Smooth muscle cell (in vitro differentiated cells): ENCODE data around the gene L1CAM. TPM values are rescaled to one million over a fixed set of nuclear protein-coding genes. Genes with fewer than 3 reads are reported as not detected.

ENCODE experiments used
- DNase-seq: peaks from one replicate; lab custom pipeline; 2025; ENCODE audit not compliant: unreplicated experiment; lab: John Stamatoyannopoulos, UW
- H2AFZ ChIP-seq: fragments of 200-600 bp; sonication (generic); 2 replicates; pipeline ENCODE4 v1.6.0; 2016; ENCODE audit warnings: antibody characterized with exemption, low read depth, mild to moderate bottlenecking
- H3F3A ChIP-seq: fragments of 200-600 bp; sonication (generic); 2 replicates; pipeline ENCODE4 v1.6.0; 2017; ENCODE audit warnings: antibody characterized with exemption, low read depth
- H3K27ac ChIP-seq: fragments of 200-600 bp; sonication (generic); 2 replicates; pipeline ENCODE4 v1.5.1; 2016; ENCODE audit warnings: low read depth, mild to moderate bottlenecking
- H3K27me3 ChIP-seq: fragments of 200-600 bp; sonication (generic); 2 replicates; pipeline ENCODE4 v1.6.1; 2016; ENCODE audit warnings: low read depth, mild to moderate bottlenecking
- H3K36me3 ChIP-seq: fragments of 200-600 bp; sonication (generic); 2 replicates; pipeline ENCODE4 v1.5.1; 2016; ENCODE audit warnings: low read depth
- H3K4me1 ChIP-seq: fragments of 200-600 bp; sonication (generic); 2 replicates; pipeline ENCODE4 v1.5.1; 2016; ENCODE audit warnings: low read depth
- H3K4me2 ChIP-seq: fragments of 200-600 bp; sonication (generic); 2 replicates; pipeline ENCODE4 v1.6.0; 2016; ENCODE audit warnings: mild to moderate bottlenecking
- H3K4me3 ChIP-seq: fragments of 200-600 bp; sonication (generic); 2 replicates; pipeline ENCODE4 v1.5.1; 2016; ENCODE audit warnings: mild to moderate bottlenecking
- H3K79me2 ChIP-seq: fragments of 200-600 bp; sonication (generic); 2 replicates; pipeline ENCODE4 v1.6.0; 2016; ENCODE audit warnings: low read depth, mild to moderate bottlenecking
- H3K9ac ChIP-seq: fragments of 200-600 bp; sonication (generic); 2 replicates; pipeline ENCODE4 v1.6.0; 2016; ENCODE audit warnings: low read depth
- H3K9me3 ChIP-seq: fragments of 200-600 bp; sonication (generic); replicated peaks from 2 replicates; pipeline ENCODE4 v1.5.1; 2016; ENCODE audit warnings: low read depth
- H4K20me1 ChIP-seq: fragments of 200-600 bp; sonication (generic); 2 replicates; pipeline ENCODE4 v1.6.0; 2016; ENCODE audit warnings: low read depth
- CTCF ChIP-seq: fragments of 200-600 bp; sonication (generic); IDR thresholded peaks from 2 replicates; pipeline ENCODE4 v1.5.1; 2017; ENCODE audit warnings: borderline replicate concordance, mild to moderate bottlenecking, antibody characterized with exemption; ENCODE audit not compliant: insufficient read depth, poor library complexity, severe bottlenecking
- WGBS: methylation state at CpG from one replicate; pipeline ENCODE4 v1.1.7; 2016; ENCODE audit warnings: low lambda C conversion rate; 5-methylcytosine and 5-hydroxymethylcytosine counted together
- polyA plus RNA-seq: library from polyadenylated mRNA; unstranded; fragments of >200 nt; fragmentation: Nextera tagmentation; extraction: Ambion mirVana; gene quantifications from 2 replicates; pipeline ENCODE4 v1.2.1, GENCODE V29; 2016
- total RNA-seq: library from RNA; depleted of rRNA; stranded (reverse); fragments of >200 nt; gene quantifications from 2 replicates; pipeline ENCODE4 v1.2.3, GENCODE V29; 2014

L1CAM gene
- 27.2 and 38.6 TPM in 2 replicates for total RNA-seq
- 61.1 and 68.7 TPM in 2 replicates for polyA plus RNA-seq

- Histone ChIP-seq H2AFZ (no peak within 1 kb of the TSS), H3K27me3 (no peaks in the 10 kb centered on the region), H3K4me2 (peak within 1 kb of the TSS; percentile 80), H3F3A (no peaks in the 10 kb centered on the region), H3K9me3 (no peaks in the 10 kb centered on the region), H4K20me1 (no peaks in the 10 kb centered on the region), H3K79me2 (no peaks in the 10 kb centered on the region), H3K4me1 (peaks cover 15% of the 10 kb centered on the region), H3K36me3 (no peaks in the 10 kb centered on the region), H3K9ac (no peak within 1 kb of the TSS), H3K4me3 (peak within 1 kb of the TSS; percentile 35), H3K27ac (no peak within 1 kb of the TSS)
- 42% methylated on average over 34 of the region's 94 CpGs for WGBS
- TF ChIP-seq CTCF: no peak
- no peak for DNase-seq
Measured at GRCh38 chrX:153885968-153886903, at the start of gene L1CAM. Gene L1CAM, minus strand, starts transcription at chrX:153886173. Its CDS starts 10,337 bp downstream, at chrX:153875836.

- no peak for DNase-seq
- H2AFZ ChIP-seq: no peak overlapping the region
- peaks cover 9% of the 10 kb centered on the region for H3K79me2 ChIP-seq
- H3K27me3 ChIP-seq: no peaks in the 10 kb centered on the region
- H4K20me1 ChIP-seq: peaks cover 5% of the 10 kb centered on the region
- no peaks in the 10 kb centered on the region for H3K36me3 ChIP-seq
- no peaks in the 10 kb centered on the region for H3K9me3 ChIP-seq
- no peaks in the 10 kb centered on the region for H3F3A ChIP-seq
- H3K27ac ChIP-seq: no peak overlapping the region
- no peaks in the 10 kb centered on the region for H3K4me1 ChIP-seq
- no peak overlapping the region for H3K9ac ChIP-seq
- TF ChIP-seq CTCF: no peak
- peak overlapping the region; percentile 70 for H3K4me3 ChIP-seq
- WGBS: 50% methylated on average over 23 of the region's 32 CpGs
- peak overlapping the region; percentile 79 for H3K4me2 ChIP-seq
Measured at GRCh38 chrX:153935326-153935851, 49.4 kb upstream of the L1CAM start.

- Histone ChIP-seq H3F3A (no peaks in the 10 kb centered on the region), H3K36me3 (no peaks in the 10 kb centered on the region), H3K27me3 (no peaks in the 10 kb centered on the region), H3K4me3 (peak within 1 kb of the TSS; percentile 70), H3K4me1 (no peaks in the 10 kb centered on the region), H3K9ac (peak within 1 kb of the TSS; percentile 74), H3K9me3 (no peaks in the 10 kb centered on the region), H3K27ac (peak within 1 kb of the TSS; percentile 30), H2AFZ (no peak within 1 kb of the TSS), H3K79me2 (peaks cover 9% of the 10 kb centered on the region), H4K20me1 (peaks cover 5% of the 10 kb centered on the region), H3K4me2 (peak within 1 kb of the TSS; percentile 87)
- WGBS: 61% methylated on average over 56 of the region's 87 CpGs
- no peak for TF ChIP-seq CTCF
- DNase-seq: peak; percentile 10
Measured at GRCh38 chrX:153934762-153935325, 48.9 kb upstream of the L1CAM start, which contains the start of gene NAA10. Gene NAA10, minus strand, starts transcription at chrX:153935037. Its CDS starts 133 bp downstream, at chrX:153934904.
